HG03457 (cell line): Measurements from ENCODE around the gene RAP1GDS1.
A peak's percentile ranks its signal among the peaks of the same experiment; 100 is the strongest.

ENCODE experiments used
- ATAC-seq: cut with Tn5 transposase; IDR thresholded peaks from one replicate; pipeline ENCODE4 v1.9.1; 2021; ENCODE audit warnings: moderate number of reproducible peaks; ENCODE audit not compliant: unreplicated experiment

The RAP1GDS1 gene, protein sequence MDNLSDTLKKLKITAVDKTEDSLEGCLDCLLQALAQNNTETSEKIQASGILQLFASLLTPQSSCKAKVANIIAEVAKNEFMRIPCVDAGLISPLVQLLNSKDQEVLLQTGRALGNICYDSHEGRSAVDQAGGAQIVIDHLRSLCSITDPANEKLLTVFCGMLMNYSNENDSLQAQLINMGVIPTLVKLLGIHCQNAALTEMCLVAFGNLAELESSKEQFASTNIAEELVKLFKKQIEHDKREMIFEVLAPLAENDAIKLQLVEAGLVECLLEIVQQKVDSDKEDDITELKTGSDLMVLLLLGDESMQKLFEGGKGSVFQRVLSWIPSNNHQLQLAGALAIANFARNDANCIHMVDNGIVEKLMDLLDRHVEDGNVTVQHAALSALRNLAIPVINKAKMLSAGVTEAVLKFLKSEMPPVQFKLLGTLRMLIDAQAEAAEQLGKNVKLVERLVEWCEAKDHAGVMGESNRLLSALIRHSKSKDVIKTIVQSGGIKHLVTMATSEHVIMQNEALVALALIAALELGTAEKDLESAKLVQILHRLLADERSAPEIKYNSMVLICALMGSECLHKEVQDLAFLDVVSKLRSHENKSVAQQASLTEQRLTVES

DNA sequence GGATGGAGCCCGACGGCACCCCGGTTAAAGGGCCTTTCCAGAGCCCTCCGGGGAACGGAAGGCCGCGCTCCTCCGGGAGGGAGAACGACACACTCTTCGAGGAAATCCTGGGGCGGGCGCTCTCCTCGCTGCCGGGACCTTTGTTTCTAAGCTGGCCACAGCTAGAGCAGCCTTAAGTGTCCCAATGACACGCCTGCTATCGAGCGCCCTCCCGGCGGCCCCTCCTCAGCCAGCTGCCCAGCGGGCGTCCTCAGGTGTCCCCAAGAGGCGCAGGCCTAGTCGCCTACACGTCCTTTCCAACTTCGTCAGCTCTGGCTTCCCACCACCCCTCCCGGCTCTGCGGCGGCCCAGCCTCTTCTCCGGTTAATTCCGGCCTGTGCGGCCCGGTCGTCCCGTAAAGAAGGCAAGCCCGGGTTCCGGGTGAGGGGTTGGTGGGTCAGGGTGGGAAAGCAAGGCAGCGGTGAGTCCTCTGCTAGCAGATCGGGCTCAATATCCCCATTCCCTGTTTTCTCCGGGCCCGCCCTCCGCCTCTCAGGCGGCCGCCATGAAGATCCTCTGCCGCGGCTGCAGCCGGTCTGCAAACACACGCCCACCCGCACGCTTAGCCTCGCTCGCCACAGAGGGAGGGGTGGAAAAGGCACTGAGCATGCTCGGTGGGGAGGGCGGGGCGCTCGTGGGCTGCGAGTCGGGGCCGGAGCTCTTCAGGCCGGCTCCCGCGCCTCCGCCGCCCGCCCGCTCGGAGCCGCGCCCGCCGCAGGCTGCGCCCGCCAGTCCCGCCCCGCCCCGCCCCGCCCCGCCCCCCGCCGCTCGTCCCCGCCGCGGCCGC is at the start of gene RAP1GDS1:
Gene RAP1GDS1, plus strand, starts transcription at position 806 of the 826 bp plus-strand sequence. CDS start 182 bp downstream, outside the sequence.
- peak; percentile 92 for ATAC-seq

DNA sequence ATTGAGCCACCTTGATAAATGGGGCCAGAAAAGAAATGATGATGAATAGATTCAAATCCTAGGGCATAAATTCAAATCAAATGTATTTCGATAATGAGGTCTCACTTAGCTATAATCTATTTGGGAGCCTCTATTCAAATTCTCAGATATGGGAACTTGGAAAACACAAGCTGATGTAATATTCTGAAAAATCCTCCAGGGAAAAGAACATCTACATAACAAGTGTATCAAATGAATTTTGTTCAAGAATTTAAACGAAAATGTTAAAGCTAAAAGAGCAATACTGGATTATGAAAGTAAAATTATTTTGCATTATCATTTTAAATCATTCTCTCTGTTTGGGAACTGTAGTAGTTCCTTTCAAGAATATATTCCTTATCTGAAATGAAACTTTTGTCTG is 38.9 kb upstream of the RAP1GDS1 start:
- ATAC-seq, result no peak

DNA sequence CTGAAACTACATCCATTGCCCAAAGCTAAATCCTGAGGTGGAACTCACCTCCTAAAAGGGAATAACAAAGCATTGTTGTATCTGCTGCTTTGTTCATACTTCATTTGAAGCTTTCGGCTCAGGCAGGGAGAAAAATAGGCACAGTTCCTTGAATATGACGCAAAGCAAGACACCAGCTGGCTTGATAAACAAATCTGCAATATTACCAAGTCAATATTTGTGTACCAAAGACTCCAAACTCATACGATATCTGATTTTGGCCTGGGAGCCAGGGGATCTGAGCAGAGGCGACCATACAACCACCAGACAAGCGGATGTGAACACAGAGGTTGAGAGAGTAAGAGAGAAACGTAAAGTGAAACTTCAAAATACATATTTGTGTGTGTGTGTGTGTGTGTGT is 34.8 kb upstream of the RAP1GDS1 start:
- ATAC-seq, result no peak

DNA sequence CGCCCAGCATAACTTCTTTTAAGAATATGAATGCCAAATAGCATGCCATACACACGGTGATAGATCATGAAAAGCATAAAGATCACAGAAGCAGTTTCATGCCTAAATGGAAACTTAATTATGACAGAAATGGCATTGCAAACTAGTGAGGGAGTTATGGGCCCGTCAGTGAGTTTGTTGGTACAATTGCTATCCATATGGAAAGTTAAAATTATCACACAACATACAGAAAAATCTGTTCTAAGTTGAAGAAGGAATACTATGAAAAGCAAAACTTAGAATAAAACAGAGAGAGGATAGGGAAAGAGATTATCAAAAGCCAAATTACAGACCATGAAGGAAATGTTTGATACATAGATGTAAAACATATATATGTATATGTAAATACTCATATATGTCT is 30.2 kb upstream of the RAP1GDS1 start:
- no peak for ATAC-seq

DNA sequence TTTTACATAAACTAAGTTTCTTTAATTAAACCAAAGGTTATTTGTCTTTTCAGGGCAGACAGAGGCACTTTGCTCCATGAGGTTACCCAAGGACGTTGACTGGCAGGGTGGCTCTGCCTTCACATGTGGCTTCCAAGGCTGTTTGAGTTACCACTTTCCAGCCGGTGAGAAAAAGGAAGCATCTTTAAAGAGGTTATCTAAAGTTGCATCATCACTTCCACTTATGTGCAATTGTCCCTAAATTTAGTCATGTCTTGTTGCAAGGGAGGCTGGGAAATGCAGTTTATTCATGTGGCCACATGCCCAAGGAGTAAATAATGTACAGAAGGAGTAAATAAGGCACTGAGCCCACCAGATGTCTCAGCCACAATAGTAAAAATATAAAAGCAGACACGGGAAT is 29.0 kb upstream of the RAP1GDS1 start:
- ATAC-seq, result no peak

DNA sequence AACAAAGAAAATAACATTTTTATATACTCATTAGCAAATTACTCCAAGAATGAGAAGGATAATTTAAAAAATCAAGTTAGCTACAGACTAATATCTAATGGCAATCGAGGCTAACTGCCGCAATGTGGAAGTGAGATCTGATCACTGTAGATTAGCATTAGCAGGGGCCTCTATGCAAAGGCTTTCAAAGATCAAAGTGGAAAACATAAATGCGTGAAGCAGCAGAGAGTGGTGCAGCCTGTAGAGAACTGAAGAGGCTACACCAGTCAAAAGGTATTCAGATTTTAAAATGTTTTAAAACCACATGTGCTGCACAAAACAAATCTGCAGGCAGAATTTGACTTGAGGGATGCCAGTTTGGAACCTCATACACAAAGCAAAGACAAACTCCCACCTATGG is 24.0 kb upstream of the RAP1GDS1 start:
- ATAC-seq, result no peak

DNA sequence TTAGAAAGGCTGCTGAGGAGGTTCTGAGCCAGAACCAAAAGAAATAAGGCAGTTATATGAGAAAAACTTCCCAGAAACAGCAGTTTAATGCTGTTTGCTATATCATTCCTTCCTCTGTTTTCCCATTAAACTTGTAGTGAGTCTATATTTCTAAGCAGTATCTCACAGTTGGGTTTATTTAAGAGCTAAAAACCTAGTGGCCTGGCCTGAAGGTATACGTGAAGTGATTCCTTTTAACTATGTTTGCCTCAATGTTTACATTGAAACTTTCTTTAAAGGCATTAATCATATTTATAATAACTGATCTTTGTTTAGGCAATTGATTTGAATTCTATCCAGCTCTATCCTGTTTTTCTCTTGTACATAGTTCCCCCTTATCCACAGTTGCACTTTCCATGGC is 19.1 kb upstream of the RAP1GDS1 start:
- ATAC-seq, result no peak

DNA sequence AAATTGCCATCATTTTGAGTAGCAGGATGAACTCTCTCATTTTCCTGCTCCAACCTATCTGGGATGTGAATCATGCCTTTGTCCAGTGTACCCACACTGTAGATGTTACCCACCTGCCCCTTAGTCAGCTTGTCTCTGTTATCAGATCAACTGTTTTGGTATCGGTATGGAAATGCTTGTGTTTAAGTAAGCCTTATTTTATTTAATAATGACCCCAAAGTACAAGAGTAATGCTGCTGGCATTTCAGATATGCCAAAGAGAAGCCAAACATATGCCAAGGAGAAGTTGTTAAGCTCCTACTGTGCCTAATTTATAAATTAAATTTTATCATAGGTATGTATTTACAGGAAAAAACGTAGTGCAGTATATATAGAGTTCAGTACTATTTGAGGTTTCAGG is 18.6 kb upstream of the RAP1GDS1 start:
- no peak for ATAC-seq

DNA sequence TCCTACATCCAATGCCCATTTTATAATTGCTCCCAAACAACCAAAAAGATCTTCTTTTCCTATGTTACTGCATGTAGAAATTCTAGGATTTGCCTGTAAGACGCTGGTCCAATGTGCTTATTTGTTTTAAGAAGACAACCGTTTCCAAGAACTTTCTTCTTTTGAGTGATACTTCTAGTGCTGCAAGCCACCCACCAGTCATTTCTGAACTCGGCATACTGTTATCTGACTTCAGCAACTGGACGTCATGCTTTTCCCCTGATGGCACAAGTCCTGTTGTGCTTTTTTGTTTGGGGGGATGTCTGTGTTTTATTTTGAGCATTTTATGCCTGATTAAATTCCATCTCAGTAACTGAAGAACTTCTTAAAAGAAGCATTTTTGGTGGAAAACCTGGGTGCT is 16.0 kb upstream of the RAP1GDS1 start:
- ATAC-seq, result no peak

DNA sequence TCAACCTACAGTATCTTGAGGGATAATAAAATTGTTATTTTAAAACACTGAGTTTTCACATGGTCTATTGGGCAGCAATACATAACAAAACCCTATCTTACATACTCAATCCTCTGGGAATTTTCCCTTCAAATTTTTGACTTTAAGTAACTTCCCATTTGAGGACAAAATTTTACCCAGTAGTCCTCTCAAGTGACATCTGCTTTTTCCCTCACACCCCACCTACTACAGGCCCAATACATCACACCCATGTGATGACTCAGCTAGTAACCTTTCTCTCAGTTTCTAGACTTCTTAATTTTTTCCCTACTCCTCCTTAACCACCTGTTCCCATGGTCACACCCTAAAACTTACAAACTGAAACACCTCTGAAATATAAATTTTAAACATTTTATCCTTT is 12.2 kb upstream of the RAP1GDS1 start:
- no peak for ATAC-seq

DNA sequence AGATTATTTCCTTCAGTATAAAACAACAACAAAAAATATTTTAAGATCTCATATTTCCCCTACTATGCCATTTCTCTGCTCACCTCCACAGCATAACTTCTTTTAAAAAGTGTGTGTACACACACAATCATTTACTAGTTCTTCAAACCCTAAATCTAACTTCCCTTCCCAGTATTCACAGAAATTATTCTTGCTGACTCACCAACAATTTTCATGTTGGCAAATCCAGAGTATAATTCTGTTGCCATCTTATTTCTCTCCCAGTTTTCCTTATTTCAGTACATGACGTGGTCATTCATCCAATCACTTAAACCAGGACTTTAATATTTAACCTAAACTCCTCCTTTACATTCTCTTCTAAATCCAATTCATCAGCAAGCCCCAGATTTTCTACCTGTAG is 11.4 kb upstream of the RAP1GDS1 start:
- ATAC-seq, result no peak

DNA sequence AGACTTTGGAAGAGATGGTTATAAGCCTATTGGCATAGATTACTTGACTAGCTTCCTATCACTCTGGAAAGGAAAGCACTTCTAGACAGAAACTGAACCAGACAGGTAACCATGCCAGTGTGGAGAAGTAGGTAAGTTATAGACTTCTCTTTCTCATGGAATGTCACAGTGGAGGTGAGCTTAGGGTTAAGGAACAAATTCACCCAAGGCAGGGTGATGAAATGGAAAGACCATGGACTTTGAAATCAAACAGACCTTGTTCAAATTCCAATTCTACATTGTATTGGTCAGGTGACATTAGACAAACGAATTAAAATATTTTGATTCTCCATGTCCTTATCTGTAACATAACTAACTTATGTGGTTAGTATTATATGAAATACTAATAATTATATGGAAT is 7.7 kb upstream of the RAP1GDS1 start:
- ATAC-seq, result no peak

DNA sequence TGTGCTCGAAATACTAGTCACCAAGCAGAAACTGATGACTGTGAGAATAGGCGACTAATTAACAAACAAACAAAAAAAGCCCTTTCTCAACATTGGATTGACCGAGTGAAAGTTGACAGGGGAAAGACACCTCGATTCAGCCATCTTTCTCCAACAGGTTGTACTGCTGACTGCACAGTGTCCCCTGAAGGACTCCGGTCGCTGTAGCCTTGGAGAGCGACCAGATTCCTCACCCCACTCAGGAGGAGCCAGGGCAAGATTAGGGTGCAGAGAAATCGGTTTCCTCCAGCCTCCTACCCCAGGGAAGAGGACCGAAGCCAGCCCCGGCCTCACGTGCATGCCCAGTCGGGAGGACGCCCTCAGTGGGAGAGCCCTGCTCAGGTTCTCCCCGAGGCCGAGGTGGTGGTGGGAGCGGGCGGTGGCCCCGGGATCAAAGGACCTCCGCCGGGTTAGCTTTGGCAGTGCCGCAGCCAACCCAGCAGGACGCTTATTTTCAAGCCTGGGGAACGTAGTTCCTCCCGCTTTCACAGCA is 1.1 kb upstream of the RAP1GDS1 start:
- ATAC-seq, result peak; percentile 2

DNA sequence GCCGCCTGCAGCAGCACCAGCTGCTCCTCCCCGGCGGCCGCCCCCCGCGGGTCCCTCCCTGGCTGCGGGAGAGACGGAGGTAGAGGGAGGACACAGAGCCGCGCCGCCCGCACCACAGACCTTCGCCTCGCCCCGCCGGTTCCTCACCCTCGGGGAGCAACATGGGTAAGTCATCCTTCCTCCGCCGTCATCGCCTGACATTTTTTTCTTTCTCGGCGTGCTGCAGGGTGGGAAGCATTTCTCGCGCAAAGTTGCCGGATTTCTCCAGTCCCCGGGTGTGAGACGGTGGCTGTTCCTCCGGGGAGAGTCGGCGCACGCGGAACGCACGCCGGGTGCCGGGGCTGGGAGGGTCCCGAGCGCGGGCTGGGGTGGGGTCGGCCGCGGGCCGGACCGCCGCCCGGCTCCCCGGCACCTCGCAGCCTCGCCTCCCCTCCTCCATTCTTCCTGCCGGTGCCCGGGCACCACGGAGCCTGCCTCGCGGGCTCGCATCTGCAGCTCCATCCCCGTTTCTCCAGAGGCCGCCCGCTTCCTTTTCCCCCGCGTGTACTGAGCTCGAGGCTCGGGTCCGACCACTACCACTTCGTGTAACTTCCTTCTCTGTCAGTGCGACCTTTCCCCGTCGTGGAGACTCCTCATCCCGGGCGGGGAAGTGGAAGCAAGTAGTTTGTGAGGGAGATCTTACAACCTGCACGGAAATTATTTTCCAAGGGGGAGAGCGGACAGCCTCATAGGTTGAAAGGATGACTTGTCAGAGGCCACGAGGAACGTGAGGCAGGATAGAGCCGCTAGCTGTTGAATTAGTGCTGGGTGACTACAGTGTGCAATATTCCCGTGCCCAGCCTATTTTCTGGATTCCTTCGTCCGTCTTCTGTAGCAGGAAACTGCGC is 464 bp downstream of the RAP1GDS1 start:
- ATAC-seq, result peak; percentile 0

DNA sequence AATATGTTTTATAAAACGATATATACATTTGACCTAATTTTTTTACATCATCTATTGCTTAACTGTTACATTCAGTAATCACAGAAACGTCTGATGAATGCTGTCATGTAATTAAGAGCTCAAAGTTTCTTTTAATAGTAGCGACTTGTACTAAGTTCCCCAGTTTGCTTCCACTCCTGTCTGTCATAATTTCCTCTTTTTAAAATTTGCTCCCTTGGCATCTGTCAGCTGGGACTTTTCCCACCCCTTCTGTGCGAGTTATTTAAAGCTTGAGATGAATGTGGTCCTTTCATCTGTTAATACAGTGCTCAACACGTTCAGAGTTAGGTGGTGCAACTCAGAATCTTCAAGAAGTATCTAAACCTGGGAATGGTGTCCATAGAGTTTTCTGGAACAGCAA is 1.2 kb downstream of the RAP1GDS1 start:
- no peak for ATAC-seq

DNA sequence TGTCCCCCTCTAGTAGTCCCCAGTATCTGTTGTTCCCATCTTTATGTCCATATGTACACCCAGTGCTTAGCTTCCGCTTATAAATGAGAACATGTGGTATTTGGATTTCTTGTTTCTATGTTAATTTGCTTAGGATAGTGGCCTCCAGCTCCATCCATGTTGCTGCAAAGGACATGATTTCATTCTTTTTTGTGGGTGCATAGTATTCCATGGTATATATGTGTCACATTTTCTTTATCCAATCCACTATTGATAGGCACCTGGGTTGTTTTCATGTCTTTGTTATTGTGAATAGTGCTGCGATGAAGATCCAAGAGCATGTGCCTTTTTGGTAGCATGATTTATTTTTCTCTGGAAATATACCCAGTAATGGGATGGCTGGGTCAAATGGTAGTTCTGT is 6.3 kb downstream of the RAP1GDS1 start:
- ATAC-seq, result no peak

DNA sequence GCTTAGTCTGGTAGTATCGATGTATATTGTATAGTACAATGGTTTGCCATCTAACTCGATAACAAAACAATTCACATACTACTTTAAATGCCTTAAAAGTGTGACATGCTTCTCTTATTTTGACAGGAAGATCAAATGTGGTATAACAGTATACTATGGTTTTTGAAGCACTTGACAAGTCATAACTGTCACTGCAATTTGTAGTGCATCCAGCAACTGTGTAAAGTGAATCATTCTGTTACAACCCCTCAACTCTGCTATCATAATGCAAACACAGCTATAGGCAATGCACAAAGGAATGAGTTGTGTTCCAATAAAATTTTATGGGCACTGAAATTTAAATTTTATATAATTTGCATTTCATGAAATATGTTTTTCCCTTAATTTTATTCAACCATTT is 14.0 kb downstream of the RAP1GDS1 start:
- no peak for ATAC-seq

DNA sequence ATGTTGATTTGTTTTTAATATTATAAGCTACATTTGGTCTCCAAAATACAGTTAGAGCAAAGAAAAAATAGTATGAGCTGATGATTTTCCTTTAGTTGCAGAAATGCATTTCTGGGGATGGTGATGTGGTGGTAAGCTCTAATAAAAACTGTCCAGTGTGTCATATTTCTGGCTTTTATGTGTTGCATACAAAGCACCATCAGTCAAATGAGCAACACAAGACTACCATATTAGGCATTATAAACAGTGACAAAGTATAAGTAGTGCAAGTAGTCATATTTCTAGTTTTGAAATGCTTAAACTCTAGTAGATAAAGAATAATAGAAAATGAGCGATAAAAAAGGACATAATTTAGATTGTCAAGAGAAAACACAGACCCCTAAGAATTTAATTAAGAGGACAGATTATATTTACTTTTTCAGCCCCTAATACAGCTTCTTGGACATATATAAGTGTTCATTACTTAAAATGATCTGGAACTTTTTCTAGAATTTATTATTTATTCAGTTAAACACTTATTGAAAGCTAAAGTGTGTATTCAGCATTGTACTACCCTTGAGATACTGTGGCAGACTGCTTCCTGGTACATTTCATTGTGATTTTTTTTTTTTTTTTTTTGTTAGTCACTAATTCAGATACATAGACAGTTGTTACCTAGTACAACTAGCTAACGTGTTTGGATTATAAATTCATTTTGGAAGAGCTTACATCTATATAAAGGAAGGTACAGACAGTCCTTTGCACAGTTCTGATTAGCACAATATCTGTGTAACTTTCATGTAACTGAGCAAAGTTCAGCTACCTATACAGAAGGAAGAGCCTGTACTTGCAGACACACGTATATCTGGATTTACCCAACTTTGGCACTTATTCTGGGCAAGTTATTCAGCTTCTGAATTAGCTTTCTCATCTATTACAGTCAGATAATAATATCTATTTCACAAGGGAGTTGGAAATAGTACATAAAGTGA is 22.3 kb downstream of the RAP1GDS1 start:
- ATAC-seq, result no peak

DNA sequence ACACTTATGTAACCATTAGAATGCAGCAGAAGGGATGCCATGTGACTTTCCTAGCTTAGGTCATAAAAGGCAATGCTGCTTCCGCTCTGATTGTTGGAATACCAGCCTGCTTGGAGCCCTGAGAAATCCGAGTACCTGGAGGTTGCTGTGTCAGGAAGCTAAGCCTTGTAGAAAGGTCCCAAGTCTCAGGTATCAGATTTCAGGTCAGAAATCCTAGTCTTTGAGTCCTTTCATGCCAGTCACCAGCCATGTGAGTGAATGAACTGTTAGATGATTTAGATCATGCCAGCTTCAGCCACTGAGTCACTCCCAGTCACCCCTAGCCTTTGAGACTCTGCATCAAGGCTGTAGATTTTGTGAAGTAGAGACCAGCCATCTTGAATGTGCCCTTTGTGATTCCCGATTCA is 23.5 kb downstream of the RAP1GDS1 start:
- ATAC-seq, result no peak
